CD14-positive monocyte (primary cell): ENCODE data around the gene STK32A. TPM values are rescaled to one million over a fixed set of nuclear protein-coding genes. Genes with fewer than 3 reads are reported as not detected.
A peak's percentile ranks its signal among the peaks of the same experiment; 100 is the strongest.

Source experiments
- DNase-seq, 3 donors: peaks; one replicate each; pipeline ENCODE4 v3.0.0-alpha.2; 2011 to 2022
- H2AFZ ChIP-seq: 2 replicates; pipeline ENCODE4 v1.6.0; 2012; ENCODE audit warnings: mild to moderate bottlenecking, low read depth, low read length, inconsistent platforms; ENCODE audit not compliant: insufficient read depth, poor library complexity, severe bottlenecking
- H3K27ac ChIP-seq, 2 donors: 1 replicate in 1 of 2; 2 replicates in 1 of 2; pipeline ENCODE4 v1.5.1; 2012 to 2013; ENCODE audit warnings: low read length in 2 of 2, control low read depth in 1 of 2, inconsistent platforms in 1 of 2, low read depth in 1 of 2, mild to moderate bottlenecking in 1 of 2
- H3K27me3 ChIP-seq, 2 donors: one replicate each; pipeline versions ENCODE4 v1.6.0 to v1.6.1; 2011 to 2013; ENCODE audit warnings: low read length in 2 of 2; ENCODE audit not compliant: control insufficient read depth in 2 of 2, insufficient read depth in 2 of 2
- H3K36me3 ChIP-seq, 2 donors: replicated peaks in 1 of 2; 1 replicate in 1 of 2; 2 replicates in 1 of 2; pipeline versions ENCODE4 v1.5.1 to v1.6.1; 2012 to 2013; ENCODE audit warnings: low read length in 2 of 2, control low read depth in 1 of 2, inconsistent platforms in 1 of 2, mild to moderate bottlenecking in 1 of 2; ENCODE audit not compliant: insufficient read depth in 2 of 2, control insufficient read depth in 1 of 2
- H3K4me1 ChIP-seq, 2 donors: 1 replicate in 1 of 2; 2 replicates in 1 of 2; pipeline versions ENCODE4 v1.5.1 to v1.6.1; 2012 to 2013; ENCODE audit warnings: low read length in 2 of 2, control low read depth in 1 of 2, inconsistent platforms in 1 of 2, mild to moderate bottlenecking in 1 of 2, moderate library complexity in 1 of 2; ENCODE audit not compliant: insufficient read depth in 2 of 2, control insufficient read depth in 1 of 2
- H3K4me2 ChIP-seq: replicated peaks from 2 replicates; pipeline ENCODE3; 2012; ENCODE audit warnings: low read length, moderate library complexity, mild to moderate bottlenecking; ENCODE audit not compliant: poor library complexity, severe bottlenecking; ENCODE audit errors: extremely low read depth
- H3K4me3 ChIP-seq, 3 experiments: fragments of 200-600 bp in 1 of 3; sonication (generic) in 1 of 3; replicated peaks in 1 of 3; 1 replicate in 2 of 3; 2 replicates in 1 of 3; pipeline ENCODE4 v1.5.1; 2011 to 2013; ENCODE audit warnings: low read length in 3 of 3, mild to moderate bottlenecking in 3 of 3, control low read depth in 2 of 3, low read depth in 2 of 3, inconsistent platforms in 1 of 3, moderate library complexity in 1 of 3
- H3K79me2 ChIP-seq: 2 replicates; pipeline ENCODE4 v1.6.0; 2012; ENCODE audit warnings: mild to moderate bottlenecking, control low read depth, inconsistent platforms, low read length, moderate library complexity; ENCODE audit not compliant: insufficient read depth
- H3K9ac ChIP-seq: 2 replicates; pipeline ENCODE4 v1.6.0; 2017; ENCODE audit warnings: low read length, mild to moderate bottlenecking; ENCODE audit not compliant: insufficient read depth, poor library complexity, severe bottlenecking
- H3K9me3 ChIP-seq, 2 donors: replicated peaks in 1 of 2; 1 replicate in 1 of 2; 2 replicates in 1 of 2; pipeline versions ENCODE4 v1.5.1 to v1.6.1; 2012 to 2013; ENCODE audit warnings: low read length in 2 of 2, control low read depth in 1 of 2; ENCODE audit not compliant: control insufficient read depth in 1 of 2, insufficient read depth in 1 of 2
- H4K20me1 ChIP-seq: 2 replicates; pipeline ENCODE4 v1.6.0; 2012; ENCODE audit warnings: mild to moderate bottlenecking, low read length, control low read depth, moderate library complexity; ENCODE audit not compliant: insufficient read depth
- H3K27ac Mint-ChIP-seq, 7 donors: one replicate each; pipeline ENCODE4 v1.8.0; 2020; ENCODE audit warnings: mild to moderate bottlenecking in 7 of 7, mixed read lengths in 7 of 7, moderate library complexity in 6 of 7, inconsistent platforms in 2 of 7
- H3K27me3 Mint-ChIP-seq, 3 donors: one replicate each; pipeline ENCODE4 v1.8.0; 2021 to 2022; ENCODE audit warnings: low read depth in 3 of 3, mild to moderate bottlenecking in 3 of 3, mixed read lengths in 3 of 3, moderate library complexity in 3 of 3, inconsistent platforms in 1 of 3
- H3K36me3 Mint-ChIP-seq, 2 donors: one replicate each; pipeline ENCODE4 v1.8.0; 2020; ENCODE audit warnings: mixed read lengths in 2 of 2, inconsistent platforms in 1 of 2, mild to moderate bottlenecking in 1 of 2
- H3K4me1 Mint-ChIP-seq: one replicate; pipeline ENCODE4 v1.8.0; 2020; ENCODE audit warnings: mild to moderate bottlenecking, mixed read lengths
- H3K4me3 Mint-ChIP-seq, 2 donors: one replicate each; pipeline ENCODE4 v1.8.0; 2020; ENCODE audit warnings: mild to moderate bottlenecking in 2 of 2, mixed read lengths in 2 of 2, moderate library complexity in 1 of 2
- H3K9me3 Mint-ChIP-seq, 7 donors: one replicate each; pipeline ENCODE4 v1.8.0; 2020 to 2022; ENCODE audit warnings: mixed read lengths in 7 of 7, mild to moderate bottlenecking in 6 of 7, moderate library complexity in 6 of 7, inconsistent platforms in 2 of 7
- CTCF ChIP-seq: fragments of 200-600 bp; IDR thresholded peaks from one replicate; pipeline ENCODE4 v1.8.0; 2022; ENCODE audit warnings: antibody characterized with exemption, mild to moderate bottlenecking
- WGBS: methylation state at CpG from one replicate; pipeline ENCODE4 v1.1.5; 2013; ENCODE audit warnings: missing lambda C conversion rate; ENCODE audit not compliant: insufficient coverage; 5-methylcytosine and 5-hydroxymethylcytosine counted together
- intact Hi-C, 2 donors: fragments of 100-400 bp; cut with micrococcal nuclease; formaldehyde crosslinking; loops; one replicate each; pipeline versions ENCODE4 v1.15.0 to v1.15.1; 2023
- polyA plus RNA-seq, 3 donors: library from polyadenylated mRNA; depleted of rRNA in 1 of 3; unstranded in 2 of 3; stranded (reverse) in 1 of 3; fragments of 300-500 nt in 2 of 3; fragments of >200 nt in 1 of 3; fragmentation: Illumina TruSeq in 2 of 3; gene quantifications; 1 replicate in 2 of 3; 2 replicates in 1 of 3; pipeline ENCODE4 v1.2.3, GENCODE V29; 2012 to 2021

STK32A gene
- polyA plus RNA-seq, 3 donors = not detected

DNA sequence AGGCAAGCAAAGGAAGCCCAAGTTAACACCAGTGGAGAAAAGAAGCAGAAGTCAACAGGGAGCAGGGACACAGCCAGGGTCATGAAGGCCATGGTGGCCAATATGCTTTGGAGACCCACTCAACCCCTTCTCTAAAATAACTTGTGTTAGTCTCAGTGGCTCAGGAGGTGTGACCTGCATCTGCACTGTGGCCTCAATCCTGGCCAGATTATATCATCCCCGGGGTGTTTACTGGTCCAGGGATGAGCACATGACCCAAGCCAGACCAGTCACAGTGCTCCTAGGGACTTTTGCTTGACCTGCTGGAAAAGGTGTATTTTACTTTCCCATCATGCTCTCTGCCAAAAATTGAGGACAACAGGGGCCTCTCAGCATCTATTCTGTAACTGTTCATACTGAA is 169.9 kb downstream of the STK32A start:
- peak overlapping the region; percentile 28 for H3K4me2 ChIP-seq
- no peaks in the 10 kb centered on the region for H3K27me3 ChIP-seq
- peak overlapping the region; percentile 48 for H2AFZ ChIP-seq
- H4K20me1 ChIP-seq = no peaks in the 10 kb centered on the region
- Mint-ChIP-seq H3K9me3 (peaks cover 0 to 3% (median 0%) of the 10 kb centered on the region in 7 donors), H3K4me3 (peak overlapping the region in 1 of 2 donors; percentile 60), H3K4me1 (peaks cover 23% of the 10 kb centered on the region), H3K27me3 (peaks cover 0 to 1% (median 0%) of the 10 kb centered on the region in 3 donors), H3K36me3 (no peaks in the 10 kb centered on the region), H3K27ac (peak overlapping the region in 6 of 7 donors; percentile 78 to 95 (median 90))
- H3K36me3 ChIP-seq = no peaks in the 10 kb centered on the region
- no peaks in the 10 kb centered on the region for H3K9me3 ChIP-seq
- peaks cover 17 to 22% of the 10 kb centered on the region in 2 donors for H3K4me1 ChIP-seq
- intact Hi-C loops = no loop called here
- no peak overlapping the region for H3K9ac ChIP-seq
- no peak overlapping the region for H3K4me3 ChIP-seq
- 90% methylated on average over 1 of the region's 1 CpG for WGBS
- H3K27ac ChIP-seq = peak overlapping the region in 1 of 2 donors; percentile 75
- no peaks in the 10 kb centered on the region for H3K79me2 ChIP-seq
- TF ChIP-seq CTCF = no peak
- DNase-seq = peak in 1 of 3 donors; percentile 6

DNA sequence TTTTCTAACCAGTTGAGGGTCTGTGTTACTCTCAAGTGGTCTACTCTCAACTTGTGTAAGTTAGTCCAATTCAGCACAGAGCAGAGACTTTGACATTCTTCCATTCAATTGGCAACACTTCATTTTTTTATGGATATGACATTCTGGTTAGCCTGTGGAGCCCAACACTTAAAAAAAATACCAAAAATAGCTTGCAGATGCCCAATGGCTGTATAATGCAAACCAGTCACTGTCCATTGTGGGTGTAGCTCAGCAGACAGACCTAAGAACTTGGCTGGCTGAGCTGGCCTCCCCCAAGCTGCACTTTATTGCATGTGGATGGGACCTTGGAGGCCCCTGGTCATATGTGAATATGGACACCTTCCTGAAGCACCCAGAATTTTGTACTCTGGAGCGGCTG is 171.8 kb downstream of the STK32A start:
- intact Hi-C loops = no loop called here
- H2AFZ ChIP-seq = no peak overlapping the region
- no peak overlapping the region for H3K4me2 ChIP-seq
- H3K36me3 Mint-ChIP-seq = no peaks in the 10 kb centered on the region
- no peaks in the 10 kb centered on the region for H3K27me3 ChIP-seq
- H3K79me2 ChIP-seq = no peaks in the 10 kb centered on the region
- H3K4me3 Mint-ChIP-seq = no peak overlapping the region
- peaks cover 23% of the 10 kb centered on the region for H3K4me1 Mint-ChIP-seq
- peaks cover 0 to 1% (median 0%) of the 10 kb centered on the region in 3 donors for H3K27me3 Mint-ChIP-seq
- H3K4me1 ChIP-seq = peaks cover 17 to 22% of the 10 kb centered on the region in 2 donors
- no peak overlapping the region for H3K4me3 ChIP-seq
- H3K9me3 Mint-ChIP-seq = peaks cover 0 to 3% (median 0%) of the 10 kb centered on the region in 7 donors
- no peaks in the 10 kb centered on the region for H3K9me3 ChIP-seq
- WGBS = no CpG with 5 or more reads among the region's 1 CpG
- H4K20me1 ChIP-seq = no peaks in the 10 kb centered on the region
- no peak overlapping the region for H3K27ac ChIP-seq
- no peak overlapping the region for H3K9ac ChIP-seq
- no peak for DNase-seq
- no peak overlapping the region for H3K27ac Mint-ChIP-seq
- no peaks in the 10 kb centered on the region for H3K36me3 ChIP-seq
- no peak for TF ChIP-seq CTCF
